GM12873 (cell line): ENCODE data around the gene ETFA.

ENCODE experiments used
- TF ChIP-seq, protein P1 (sequence below): IDR thresholded peaks from 2 replicates; pipeline ENCODE4 v1.5.1; 2012; ENCODE audit warnings: low read depth, mild to moderate bottlenecking, moderate library complexity, low read length, control low read depth; ENCODE audit not compliant: insufficient read depth; ENCODE audit errors: missing control alignments

ETFA gene

GRCh38 chr15:76191539-76192244 is 119.6 kb downstream of the ETFA start:
- TF ChIP-seq, protein P1, sequence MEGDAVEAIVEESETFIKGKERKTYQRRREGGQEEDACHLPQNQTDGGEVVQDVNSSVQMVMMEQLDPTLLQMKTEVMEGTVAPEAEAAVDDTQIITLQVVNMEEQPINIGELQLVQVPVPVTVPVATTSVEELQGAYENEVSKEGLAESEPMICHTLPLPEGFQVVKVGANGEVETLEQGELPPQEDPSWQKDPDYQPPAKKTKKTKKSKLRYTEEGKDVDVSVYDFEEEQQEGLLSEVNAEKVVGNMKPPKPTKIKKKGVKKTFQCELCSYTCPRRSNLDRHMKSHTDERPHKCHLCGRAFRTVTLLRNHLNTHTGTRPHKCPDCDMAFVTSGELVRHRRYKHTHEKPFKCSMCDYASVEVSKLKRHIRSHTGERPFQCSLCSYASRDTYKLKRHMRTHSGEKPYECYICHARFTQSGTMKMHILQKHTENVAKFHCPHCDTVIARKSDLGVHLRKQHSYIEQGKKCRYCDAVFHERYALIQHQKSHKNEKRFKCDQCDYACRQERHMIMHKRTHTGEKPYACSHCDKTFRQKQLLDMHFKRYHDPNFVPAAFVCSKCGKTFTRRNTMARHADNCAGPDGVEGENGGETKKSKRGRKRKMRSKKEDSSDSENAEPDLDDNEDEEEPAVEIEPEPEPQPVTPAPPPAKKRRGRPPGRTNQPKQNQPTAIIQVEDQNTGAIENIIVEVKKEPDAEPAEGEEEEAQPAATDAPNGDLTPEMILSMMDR, result no peak

- TF ChIP-seq, protein P1, result peak; percentile 89
These were observed 120.3 kb downstream of the ETFA start for GRCh38 chr15:76190751-76191538.

DNA sequence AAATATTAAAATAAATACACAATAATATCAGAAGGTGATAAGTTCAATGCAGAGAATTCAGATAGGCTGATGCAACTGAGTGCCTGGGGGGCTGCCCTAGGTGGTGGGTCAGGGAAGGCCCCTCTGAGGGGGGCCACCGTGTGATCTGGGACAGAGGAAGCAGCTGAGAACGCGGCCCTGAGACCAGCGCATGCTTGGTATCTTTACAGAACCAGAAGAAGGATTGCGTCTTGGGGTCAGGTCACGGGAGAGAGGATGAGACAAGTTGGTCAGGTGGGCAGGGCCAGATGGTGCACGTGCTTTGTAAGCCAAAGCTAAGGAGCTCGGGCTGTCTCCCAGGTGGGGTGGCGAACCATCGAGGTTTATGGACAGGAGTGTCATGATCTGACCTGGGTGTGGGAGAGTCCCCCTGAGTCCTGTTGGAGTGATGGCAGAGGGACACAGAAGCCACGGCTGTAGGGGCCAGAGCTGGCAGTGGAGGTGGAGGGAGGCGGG is 121.2 kb downstream of the ETFA start:
- TF ChIP-seq, protein P1, result no peak

GRCh38 chr15:76189106-76189505 is 122.2 kb downstream of the ETFA start:
- TF ChIP-seq, protein P1, result no peak

DNA sequence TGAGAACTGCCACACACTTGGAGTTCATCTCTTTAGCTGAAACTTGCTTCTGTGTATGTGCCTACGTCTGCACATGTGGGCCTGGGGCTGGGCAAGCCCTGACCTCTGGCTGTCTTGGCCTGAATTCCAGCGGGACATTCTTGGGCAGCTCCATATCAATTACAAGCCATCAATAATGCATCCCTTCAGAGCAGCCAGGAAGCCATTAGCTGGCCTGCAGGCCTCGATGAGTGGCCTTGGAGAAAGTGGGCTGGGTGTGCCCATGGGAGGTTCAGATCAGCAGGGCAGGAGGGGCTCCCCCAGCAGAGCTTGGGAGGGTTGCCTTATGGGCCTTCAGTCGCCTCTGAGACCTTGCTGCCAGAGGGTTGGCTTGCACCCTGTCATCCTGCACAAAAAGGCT is 124.1 kb downstream of the ETFA start:
- TF ChIP-seq, protein P1, result no peak

DNA sequence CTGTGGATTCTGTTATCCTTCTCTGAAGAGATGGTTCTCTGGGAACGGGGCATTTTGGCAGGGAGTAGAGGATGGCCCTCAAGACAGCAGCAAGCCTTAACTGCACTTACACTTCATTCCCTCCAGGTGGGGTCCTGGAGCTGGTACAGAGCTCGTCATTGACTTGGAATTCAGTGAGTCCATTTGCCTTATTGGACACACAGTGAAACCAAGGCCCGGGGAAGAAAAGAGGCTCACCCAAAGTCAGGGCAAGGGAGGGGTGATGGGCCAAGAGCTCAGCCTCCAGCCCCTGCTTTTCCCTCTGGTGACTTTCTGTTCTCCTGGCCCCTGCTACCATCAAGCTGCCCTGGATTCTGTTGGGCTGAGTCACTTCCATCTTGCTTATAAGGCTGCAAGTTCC is 125.6 kb downstream of the ETFA start:
- TF ChIP-seq, protein P1, result peak; percentile 79

DNA sequence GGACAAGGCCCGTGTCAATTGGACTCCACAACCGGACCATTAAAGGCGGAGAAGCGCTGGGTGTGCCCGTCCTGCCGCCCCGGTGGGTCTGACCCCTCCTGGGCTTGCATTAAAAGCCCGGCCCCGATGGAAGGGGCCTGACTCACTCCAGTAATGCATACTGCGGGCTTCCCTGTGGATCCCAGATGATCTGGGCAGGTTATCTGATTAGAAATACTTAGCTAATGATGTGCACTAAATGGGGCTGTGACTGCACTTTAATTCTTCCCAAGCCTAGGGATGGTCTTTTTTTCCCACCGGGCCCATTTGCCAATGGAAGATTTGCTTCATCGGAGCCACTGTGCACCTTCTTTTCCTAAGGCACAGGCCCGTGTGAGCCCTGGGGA is 126.6 kb downstream of the ETFA start:
- TF ChIP-seq, protein P1, result no peak
